Spinal cord (tissue), 10 donors: Measurements from ENCODE around the gene ECT2. TPM values are rescaled to one million over a fixed set of nuclear protein-coding genes. Genes with fewer than 3 reads are reported as not detected.
"Not testable (repeated sequence)": the region's sequence is repeated elsewhere in the genome, so short reads cannot be mapped to it uniquely, and the experiment has no call there.

Experiments
- DNase-seq, 6 donors: peaks; one replicate each; pipeline versions ENCODE4 v3.0.0 to v3.0.0-alpha.2; 2013 to 2015; ENCODE audit warnings: low spot score in 6 of 6, low read depth in 4 of 6
- H3K27ac ChIP-seq: one replicate; pipeline ENCODE4 v1.5.1; 2013; ENCODE audit warnings: low read depth, low read length, control low read depth
- H3K27me3 ChIP-seq: one replicate; pipeline ENCODE4 v1.6.1; 2013; ENCODE audit warnings: low read length; ENCODE audit not compliant: control insufficient read depth, insufficient read depth
- H3K36me3 ChIP-seq: one replicate; pipeline ENCODE4 v1.6.1; 2013; ENCODE audit warnings: low read length; ENCODE audit not compliant: control insufficient read depth, insufficient read depth
- H3K4me1 ChIP-seq: one replicate; pipeline ENCODE4 v1.6.1; 2013; ENCODE audit warnings: low read length; ENCODE audit not compliant: control insufficient read depth, insufficient read depth
- H3K4me3 ChIP-seq: one replicate; pipeline ENCODE4 v1.5.1; 2013; ENCODE audit warnings: low read depth, low read length, control low read depth
- H3K9me3 ChIP-seq: one replicate; pipeline ENCODE4 v1.6.1; 2013; ENCODE audit warnings: low read length; ENCODE audit not compliant: control insufficient read depth, insufficient read depth
- WGBS: methylation state at CpG from one replicate; pipeline ENCODE4 v1.1.5; 2013; ENCODE audit warnings: missing lambda C conversion rate; ENCODE audit not compliant: insufficient coverage; 5-methylcytosine and 5-hydroxymethylcytosine counted together
- polyA plus RNA-seq, 2 donors: library from polyadenylated mRNA; unstranded; fragments of 120-200 nt; gene quantifications; one replicate each; pipeline ENCODE4 v1.2.1, GENCODE V29; 2013; ENCODE audit not compliant: insufficient read length in 2 of 2
- small RNA-seq: library from RNA; depleted of rRNA; stranded (forward); fragments of <200 nt; gene quantifications from one replicate; pipeline ENCODE3, GENCODE V24; 2014; ENCODE audit warnings: low replicate concordance
- total RNA-seq, 2 donors: library from RNA; depleted of rRNA in 1 of 2; stranded (reverse); fragments of 120-200 nt in 1 of 2; fragments of >200 nt in 1 of 2; gene quantifications; one replicate each; pipeline versions ENCODE4 v1.2.3 to v1.2.4, GENCODE V29; 2013 to 2014
- donor health status: healthy.

ECT2 gene
- total and polyA plus RNA-seq, 4 donors, result 17.0 to 32.1 (median 21.6) TPM

GRCh38 chr3:172866726-172867350 lies 116.3 kb downstream of the ECT2 start:
- H3K4me3 ChIP-seq, H3K4me1 ChIP-seq, H3K9me3 ChIP-seq, DNase-seq, H3K27ac ChIP-seq, H3K27me3 ChIP-seq, H3K36me3 ChIP-seq: not testable (repeated sequence)
- WGBS, result 98% methylated on average over 37 of the region's 38 CpGs

GRCh38 chr3:172868582-172869200 lies 118.2 kb downstream of the ECT2 start:
- peak in 1 of 6 donors; percentile 56 for DNase-seq
- H3K4me3 ChIP-seq, result no peak overlapping the region
- no peak overlapping the region for H3K27ac ChIP-seq
- H3K27me3 ChIP-seq, result no peaks in the 10 kb centered on the region
- 100% methylated on average over 1 of the region's 2 CpGs for WGBS
- no peaks in the 10 kb centered on the region for H3K9me3 ChIP-seq
- no peaks in the 10 kb centered on the region for H3K36me3 ChIP-seq
- H3K4me1 ChIP-seq, result no peaks in the 10 kb centered on the region

GRCh38 chr3:172869368-172869771 lies 118.8 kb downstream of the ECT2 start:
- Histone ChIP-seq H3K36me3 (no peaks in the 10 kb centered on the region), H3K27ac (no peak overlapping the region), H3K9me3 (no peaks in the 10 kb centered on the region), H3K27me3 (no peaks in the 10 kb centered on the region), H3K4me1 (no peaks in the 10 kb centered on the region), H3K4me3 (no peak overlapping the region)
- peak in 1 of 6 donors; percentile 91 for DNase-seq
- WGBS, result 26% methylated on average over 3 of the region's 3 CpGs

GRCh38 chr3:172869784-172870518 lies 119.4 kb downstream of the ECT2 start:
- Histone ChIP-seq H3K9me3 (no peaks in the 10 kb centered on the region), H3K36me3 (no peaks in the 10 kb centered on the region), H3K27ac (no peak overlapping the region), H3K4me3 (no peak overlapping the region), H3K4me1 (no peaks in the 10 kb centered on the region), H3K27me3 (no peaks in the 10 kb centered on the region)
- 88% methylated on average over 3 of the region's 3 CpGs for WGBS
- no peak for DNase-seq

Small RNA genes within 50 kb of the gene (small RNA-seq; reads per million reads assigned to genes)
- gene AC108667.1, result not detected
- not detected for gene RF00139
- 0.06 reads per million for gene RNU4-4P
- not detected for gene RNU6-547P

Other genes starting within 250 kb of the ECT2 start
- gene TNFSF10, start 227.3 kb upstream of the ECT2 start, total RNA-seq, result 10 to 100 TPM; 13.0 to 19.1 TPM
- 1 to 10 TPM; 5.2 to 5.5 TPM for gene TNFSF10, start 227.3 kb upstream of the ECT2 start, polyA plus RNA-seq
- 10 to 100 TPM in 1 of 2 donors, 1 to 10 TPM in 1; 4.0 to 16.3 TPM for gene NCEH1, start 39.7 kb upstream of the ECT2 start, total RNA-seq
- 10 to 100 TPM; 10.1 to 12.8 TPM for gene NCEH1, start 39.7 kb upstream of the ECT2 start, polyA plus RNA-seq